ENCODE measurements around the gene ADGRA1.
"Not testable (repeated sequence)": the region's sequence is repeated elsewhere in the genome, so short reads cannot be mapped to it uniquely, and the experiment has no call there.

The ADGRA1 gene

DNA sequence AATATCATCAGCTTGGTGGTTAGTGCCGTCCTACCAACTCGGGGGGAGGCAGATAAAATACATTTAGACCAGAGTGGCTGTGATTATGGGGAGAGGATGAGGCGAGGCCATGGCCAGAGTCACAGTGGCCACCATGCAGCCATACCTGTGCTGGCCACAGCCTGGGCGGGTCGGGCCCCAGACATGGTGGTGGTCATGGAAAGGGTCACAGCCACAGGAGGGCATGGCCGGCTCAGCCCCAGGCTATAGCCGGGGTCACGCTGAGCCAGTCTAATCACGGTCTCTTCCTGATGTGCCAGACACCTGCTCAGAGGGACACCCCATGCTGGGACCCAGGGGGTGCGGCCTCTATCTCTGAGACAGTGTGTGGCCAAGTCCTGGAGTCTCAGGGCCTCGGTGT is 10.2 kb downstream of the ADGRA1 start:
- FAIRE-seq = no peak

GRCh38 chr10:133098426-133099124 is 10.9 kb downstream of the ADGRA1 start:
- FAIRE-seq = no peak

DNA sequence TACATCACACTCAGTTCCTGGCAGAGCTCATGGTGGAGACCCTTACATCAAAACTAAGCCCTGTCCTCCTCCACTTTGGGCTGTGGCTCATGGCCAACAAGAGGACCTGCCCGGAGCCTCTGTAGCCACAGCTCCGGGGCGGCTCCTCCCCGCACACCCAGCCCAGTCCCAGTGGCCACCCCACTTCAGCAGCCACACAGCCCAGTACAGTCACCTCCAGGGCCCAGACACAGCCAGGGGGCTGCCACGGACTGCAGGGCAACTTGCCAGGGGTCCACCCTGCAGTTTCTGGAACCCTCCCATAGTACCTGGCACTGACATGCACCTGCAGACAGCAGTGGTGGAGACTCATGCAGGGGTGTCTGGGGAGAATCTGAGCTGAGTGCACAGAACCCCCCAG is 11.8 kb downstream of the ADGRA1 start:
- no peak for FAIRE-seq

DNA sequence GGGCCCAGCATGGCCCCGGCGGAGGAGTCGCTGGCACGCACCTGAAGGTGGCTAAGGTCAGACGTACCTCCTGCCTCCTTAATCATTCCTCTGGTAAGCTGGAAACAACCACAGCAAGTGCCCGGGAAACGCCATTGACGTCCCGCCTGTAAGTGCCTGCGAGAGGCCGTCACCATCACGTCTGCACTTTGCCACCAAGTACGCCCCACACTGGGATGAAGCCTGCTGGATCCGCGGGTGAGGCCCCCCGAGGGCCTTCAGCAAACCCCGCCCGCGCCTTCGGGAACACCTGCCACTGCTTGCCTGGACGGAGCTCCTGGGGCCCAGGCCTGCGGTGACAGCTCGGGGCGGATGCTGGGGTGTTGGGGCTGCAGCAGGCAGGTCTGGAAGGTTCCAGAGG is 12.5 kb downstream of the ADGRA1 start:
- FAIRE-seq = no peak

DNA sequence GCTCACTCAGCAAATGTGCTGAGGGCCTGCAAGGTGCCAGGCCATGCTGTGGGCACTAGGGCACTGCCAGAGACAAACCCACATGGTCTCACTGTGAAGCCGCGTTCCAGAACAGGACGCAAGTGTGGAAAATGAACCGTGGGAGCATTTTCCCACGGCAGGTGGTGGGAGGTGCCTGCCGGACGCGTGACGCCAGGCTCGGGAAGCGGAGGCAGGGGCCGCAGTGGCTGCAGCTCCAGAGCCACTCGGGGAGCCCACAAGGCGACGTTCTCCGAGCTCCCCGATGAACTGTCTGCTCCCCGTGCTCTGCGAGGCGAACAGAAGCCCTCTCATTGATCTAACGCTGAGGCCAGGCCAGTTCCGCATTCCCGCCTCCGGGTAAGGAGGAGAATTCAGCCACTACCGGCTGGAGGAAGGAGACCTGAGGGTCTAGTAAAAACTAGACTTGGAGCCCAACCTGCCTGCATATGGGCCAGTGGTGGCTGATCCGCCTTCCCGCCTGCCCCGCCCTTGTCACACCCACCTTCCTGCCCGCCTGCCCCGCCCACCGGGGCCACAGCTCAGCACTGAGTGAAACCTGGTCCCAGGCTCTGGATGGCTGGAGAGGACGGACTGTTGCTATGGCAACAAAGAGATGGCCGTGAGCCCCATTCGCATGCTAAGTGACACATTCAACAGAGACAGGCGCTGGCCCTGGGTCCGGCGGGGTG is 13.1 kb downstream of the ADGRA1 start:
- FAIRE-seq = no peak

DNA sequence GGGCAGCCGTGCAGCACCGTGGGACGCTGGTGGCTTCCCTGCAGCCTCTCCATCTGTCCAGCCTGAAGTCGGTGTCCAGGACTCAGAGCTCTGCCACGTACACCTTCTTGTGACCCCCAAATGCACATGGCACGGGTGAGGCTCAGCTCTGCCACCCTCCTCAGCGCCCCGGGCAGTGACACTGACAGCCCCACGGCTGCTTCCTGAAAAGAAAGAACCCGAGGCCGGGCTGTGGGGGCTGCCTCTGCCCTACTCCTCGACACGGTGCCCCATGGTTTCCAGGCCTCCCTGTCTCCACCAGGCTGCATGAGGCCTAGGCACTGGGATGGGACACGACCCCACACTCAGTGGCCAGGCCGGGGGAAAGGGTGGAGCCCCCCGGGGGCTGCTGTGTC is 13.7 kb downstream of the ADGRA1 start:
- no peak for FAIRE-seq

GRCh38 chr10:133102415-133103095 is 14.8 kb downstream of the ADGRA1 start:
- no peak for FAIRE-seq

DNA sequence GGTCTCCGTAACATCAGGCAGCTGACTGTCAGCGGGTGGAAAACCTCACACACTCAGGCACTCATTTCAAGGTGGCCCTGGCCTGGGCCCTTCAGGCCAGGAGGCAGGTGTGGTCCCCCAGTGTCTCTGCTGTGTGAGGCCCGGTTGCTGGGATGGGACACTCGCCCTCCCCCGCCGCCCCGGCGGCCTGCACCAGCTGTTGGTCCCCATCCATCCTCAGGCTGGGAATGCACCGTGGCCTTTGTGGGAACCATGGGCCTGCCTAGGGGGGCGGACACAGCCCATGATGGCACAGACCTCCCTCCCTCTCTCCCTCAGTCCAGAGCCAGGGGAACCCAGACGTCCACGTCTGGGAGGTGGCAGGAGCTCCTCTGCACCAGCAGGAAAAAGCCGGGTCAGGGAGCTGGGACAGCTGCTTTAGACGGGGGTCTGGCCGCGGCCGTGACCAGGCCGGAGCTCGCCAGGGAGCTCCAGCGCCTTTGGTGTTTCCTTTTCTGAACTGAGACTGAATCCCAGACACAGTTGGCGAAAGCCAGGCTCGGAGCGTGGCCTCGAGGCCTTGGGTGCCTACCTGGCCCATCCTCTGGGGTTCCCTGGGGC is 15.7 kb downstream of the ADGRA1 start:
- no peak for FAIRE-seq

- no peak for FAIRE-seq
Observed at GRCh38 chr10:133104068-133104962, 16.6 kb downstream of the ADGRA1 start.

DNA sequence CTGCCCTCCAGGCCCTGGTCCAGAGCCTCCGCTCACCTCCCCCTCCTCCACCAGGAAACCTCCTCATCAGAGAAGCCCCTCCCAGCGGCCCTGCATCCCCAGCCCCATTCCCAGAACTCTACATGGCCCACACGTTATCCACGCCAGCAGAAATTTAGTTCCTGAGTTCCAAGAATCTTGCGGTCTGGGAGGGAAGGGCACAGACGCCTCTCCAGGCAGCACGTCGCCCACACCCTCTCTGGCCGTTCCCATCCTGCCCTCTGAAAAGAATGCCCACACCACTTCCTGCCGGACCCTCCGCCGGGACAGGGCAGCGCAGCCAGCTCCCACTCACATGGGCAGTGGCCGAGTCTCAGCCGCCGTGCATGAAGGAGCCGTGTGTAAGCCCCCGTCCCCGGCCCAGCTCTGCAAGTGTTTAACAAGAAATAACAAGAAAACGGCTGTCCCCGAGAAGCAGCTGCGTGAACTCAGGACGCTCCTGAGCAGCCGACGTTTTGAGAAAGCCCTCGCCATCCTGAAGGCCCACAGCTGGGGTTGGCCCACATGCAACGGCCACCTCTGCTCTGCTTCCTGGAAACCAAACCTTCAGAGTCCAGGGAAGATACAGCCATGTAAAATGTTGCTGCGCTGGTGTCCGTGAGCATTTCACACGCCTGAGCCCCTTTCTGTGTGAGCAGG is 17.4 kb downstream of the ADGRA1 start:
- no peak for FAIRE-seq

- FAIRE-seq = no peak
Observed at GRCh38 chr10:133105686-133106390, 18.1 kb downstream of the ADGRA1 start.

DNA sequence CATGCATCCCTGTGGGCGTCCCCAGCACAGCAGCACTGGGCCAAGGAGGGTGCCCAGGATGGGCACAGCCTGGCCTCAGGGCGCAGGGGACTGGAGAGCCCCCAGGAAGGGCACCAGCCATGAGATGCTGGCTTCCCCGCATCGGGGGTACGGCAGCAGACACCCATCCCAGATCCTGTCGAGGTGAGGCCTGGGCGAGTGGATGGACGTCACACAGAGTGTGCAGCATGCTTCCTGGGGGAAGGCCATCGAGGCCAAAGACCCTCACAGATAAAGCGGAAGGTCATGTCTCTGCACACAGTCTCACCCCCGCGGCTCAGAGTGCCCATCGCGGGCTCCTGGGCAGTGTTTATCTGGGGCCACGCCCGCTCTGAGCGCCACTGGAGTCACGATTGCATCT is 18.8 kb downstream of the ADGRA1 start:
- no peak for FAIRE-seq

DNA sequence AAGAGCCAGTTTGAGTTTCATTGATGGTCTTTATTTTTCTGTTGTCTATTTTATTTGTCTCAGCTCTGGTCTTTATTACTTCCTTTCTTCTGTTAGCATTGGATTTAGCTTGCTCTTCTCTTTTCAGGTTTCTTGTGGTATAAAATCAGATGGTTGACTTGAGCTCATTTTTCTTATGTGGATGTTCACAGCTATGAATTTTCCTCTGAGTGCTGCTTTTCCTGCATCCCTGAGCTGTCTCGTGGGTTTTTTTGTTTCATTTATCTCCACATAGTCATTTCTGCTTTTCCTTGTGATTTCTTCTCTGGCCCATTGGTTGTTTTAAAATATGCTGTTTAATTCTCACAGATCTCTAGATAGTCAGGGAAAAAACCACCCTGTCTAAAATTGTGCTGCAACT is 19.7 kb downstream of the ADGRA1 start:
- no peak for FAIRE-seq

- FAIRE-seq = no peak
Observed at GRCh38 chr10:133109711-133110110, 22.0 kb downstream of the ADGRA1 start.

- no peak for FAIRE-seq
Observed at GRCh38 chr10:133110133-133110532, 22.4 kb downstream of the ADGRA1 start.

- FAIRE-seq = no peak
Observed at GRCh38 chr10:133110609-133111275, 23.0 kb downstream of the ADGRA1 start.

DNA sequence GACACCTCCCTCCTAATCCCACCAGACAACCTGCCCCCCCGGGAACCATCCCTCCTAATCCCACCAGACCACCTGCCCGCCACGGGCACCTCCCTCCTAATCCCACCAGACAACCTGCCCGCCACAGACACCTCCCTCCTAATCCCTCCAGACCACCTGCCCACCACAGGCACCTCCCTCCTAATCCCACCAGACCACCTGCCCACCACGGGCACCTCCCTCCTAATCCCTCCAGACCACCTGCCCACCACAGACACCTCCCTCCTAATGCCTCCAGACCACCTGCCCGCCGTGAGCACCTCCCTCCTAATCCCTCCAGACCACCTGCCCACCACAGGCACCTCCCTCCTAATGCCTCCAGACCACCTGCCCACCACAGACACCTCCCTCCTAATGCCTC is 23.9 kb downstream of the ADGRA1 start:
- not testable (repeated sequence) for FAIRE-seq

- FAIRE-seq = no peak
Observed at GRCh38 chr10:133113146-133113830, 25.6 kb downstream of the ADGRA1 start.

- no peak for FAIRE-seq
Observed at GRCh38 chr10:133113847-133114246, 26.1 kb downstream of the ADGRA1 start.

- no peak for FAIRE-seq
Observed at GRCh38 chr10:133114251-133114650, 26.5 kb downstream of the ADGRA1 start.

All from islet of Langerhans (tissue), 1 donor.